Activated naive CD4-positive, alpha-beta T cell treated with anti-CD3 and anti-CD28 coated beads, Interleukin-2, amount 50 U/mL, for 16 hours (primary cell): ENCODE results near the gene RBMS3.

ENCODE experiments used
- DNase-seq: peaks from one replicate; pipeline ENCODE4 v3.0.0-alpha.2; 2020

Gene RBMS3

DNA sequence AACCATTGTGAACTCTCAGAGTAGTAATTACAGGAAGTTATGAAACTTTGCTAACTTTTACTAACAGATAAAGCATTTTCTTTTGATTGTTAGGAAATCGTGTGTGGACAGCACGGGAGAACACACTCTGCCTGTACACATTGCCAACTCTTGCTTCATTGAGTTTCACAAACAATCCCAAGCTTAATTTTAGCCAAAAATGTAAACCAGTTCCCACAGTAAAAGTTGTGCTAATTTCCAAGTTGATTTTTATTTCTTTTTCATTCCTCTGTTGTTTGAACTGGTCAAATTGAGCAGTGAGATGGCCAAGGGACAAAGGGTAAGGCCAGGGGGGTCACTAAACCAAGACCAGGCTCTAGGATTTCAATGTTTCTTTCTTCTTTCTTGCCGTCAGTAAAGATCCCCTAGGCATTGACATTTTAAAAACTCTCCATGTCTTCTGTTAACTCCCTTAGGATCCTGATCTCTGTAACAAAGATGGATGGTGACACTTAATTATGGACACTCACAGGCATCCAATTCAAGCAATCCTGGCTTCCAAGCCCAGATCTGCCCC lies 414.9 kb downstream of the RBMS3 start:
- DNase-seq = no peak

GRCh38 chr3:29696311-29696710 lies 415.4 kb downstream of the RBMS3 start:
- DNase-seq = no peak

DNA sequence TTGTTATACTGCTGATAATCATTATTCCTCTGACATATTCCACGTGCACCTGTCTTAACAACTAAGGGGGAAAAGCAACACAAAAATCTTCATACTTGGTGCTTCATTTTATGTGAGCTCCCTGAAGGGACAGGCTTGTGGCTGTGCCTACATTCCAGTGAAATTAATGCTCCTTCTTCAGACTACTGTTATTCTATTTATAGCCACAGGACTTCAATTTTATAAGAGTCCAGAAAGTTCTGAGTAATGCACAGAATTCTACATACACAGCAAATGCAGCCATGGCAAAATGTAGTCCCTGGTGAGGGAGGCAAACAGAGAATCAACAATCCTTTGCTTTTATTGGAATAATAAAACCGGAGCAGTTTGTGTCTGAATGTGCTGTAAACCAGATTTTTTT lies 417.1 kb downstream of the RBMS3 start:
- DNase-seq = no peak

DNA sequence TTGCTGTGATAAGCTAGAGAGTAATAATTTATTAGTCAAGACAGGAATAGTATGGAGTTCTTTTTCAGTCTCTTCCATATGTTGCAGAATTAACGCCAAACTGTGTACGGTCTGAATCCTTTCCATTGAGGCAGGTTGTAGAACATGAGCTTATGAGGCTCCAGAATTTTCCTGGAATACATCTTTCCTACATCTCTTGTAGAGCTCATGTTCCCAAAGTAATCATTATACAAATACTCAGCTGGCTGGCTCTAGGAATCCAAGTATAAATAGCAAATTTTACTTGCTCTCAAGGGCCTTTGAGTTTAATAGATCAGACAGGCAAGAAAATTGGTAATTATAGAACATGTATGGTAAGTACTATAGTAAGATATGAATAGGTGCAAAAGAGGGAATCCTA lies 419.4 kb downstream of the RBMS3 start:
- no peak for DNase-seq

GRCh38 chr3:29701326-29701983 lies 420.6 kb downstream of the RBMS3 start:
- DNase-seq = peak; percentile 7

DNA sequence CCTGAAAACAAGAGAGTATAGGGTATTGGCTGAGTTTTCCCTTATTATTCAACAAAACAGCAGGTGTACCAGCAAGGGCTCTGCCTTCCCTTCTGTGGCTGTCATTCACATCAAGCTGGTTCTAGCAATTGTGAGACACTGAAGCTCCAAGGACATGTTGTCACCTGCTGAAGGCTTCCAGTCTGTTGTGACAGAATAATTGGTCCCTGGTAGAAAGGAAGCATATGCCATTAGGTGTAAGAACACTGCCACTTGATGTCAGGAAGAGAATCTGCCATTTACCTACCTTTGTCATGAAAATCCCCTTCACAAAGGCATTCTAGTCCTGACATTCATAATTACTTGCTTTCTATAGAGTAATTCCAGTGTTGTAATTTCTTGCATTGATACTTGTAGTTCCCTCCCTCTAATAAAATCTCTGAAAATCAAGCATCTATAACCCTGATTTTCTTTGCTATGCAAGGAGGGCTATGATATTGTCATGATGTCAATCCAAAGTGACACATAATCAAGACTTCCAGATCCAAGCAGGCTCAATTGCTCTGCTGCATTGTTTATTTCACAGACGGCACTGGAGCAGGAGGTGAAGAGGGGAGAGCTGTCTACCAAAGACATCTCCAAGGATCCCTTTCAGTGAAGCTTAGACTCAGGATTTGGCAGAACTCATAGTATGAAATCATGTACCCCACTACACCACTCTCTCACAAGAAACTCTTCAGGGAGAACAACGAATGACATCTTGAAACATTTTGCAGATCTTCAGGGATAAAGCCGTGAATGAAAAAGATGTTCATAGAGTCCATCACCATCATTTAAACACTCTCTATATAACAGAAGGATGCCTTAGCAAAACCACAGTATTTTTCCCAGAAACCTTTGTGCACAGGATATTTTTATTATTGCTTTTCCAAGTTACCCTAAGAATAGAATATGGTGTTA lies 425.3 kb downstream of the RBMS3 start:
- no peak for DNase-seq

DNA sequence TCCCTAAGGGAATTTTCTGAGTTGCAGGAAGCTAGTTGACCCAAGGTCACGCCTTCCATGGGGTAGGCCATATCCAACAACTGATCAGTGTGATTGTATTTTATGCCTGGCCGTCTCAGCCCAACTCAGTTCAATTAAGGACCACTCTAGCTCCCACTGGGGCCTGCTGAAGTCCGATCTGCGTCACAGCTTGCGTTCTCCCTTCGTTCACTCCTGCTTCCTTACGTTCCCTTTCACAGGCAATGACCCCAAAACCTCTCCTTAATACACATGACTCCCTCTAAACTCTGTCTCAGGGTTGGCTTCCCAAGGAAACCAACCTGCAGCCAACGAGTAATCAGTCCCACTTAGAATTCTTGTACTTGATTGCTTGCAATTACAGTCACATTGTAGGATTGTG lies 428.0 kb downstream of the RBMS3 start:
- no peak for DNase-seq

- no peak for DNase-seq
Observed at GRCh38 chr3:29711255-29711771, 430.4 kb downstream of the RBMS3 start.

DNA sequence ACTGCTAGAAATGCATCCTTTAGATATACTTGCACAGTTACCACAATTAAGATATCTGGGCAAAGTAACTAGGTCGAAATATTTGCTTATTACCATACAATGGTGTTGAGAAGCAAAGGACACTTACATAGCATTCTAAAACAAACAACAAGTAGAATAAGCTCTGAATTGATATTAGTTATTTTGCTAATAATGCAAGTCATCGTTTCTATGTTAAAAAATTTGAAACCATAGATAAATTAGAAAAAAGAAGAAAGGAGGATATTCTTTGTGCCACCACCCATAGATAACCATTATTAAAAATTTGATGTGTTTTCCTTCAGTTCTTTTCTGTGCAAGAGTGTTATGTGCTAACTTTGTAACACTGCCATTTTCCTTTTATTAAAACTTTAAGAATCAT lies 435.3 kb downstream of the RBMS3 start:
- no peak for DNase-seq

DNA sequence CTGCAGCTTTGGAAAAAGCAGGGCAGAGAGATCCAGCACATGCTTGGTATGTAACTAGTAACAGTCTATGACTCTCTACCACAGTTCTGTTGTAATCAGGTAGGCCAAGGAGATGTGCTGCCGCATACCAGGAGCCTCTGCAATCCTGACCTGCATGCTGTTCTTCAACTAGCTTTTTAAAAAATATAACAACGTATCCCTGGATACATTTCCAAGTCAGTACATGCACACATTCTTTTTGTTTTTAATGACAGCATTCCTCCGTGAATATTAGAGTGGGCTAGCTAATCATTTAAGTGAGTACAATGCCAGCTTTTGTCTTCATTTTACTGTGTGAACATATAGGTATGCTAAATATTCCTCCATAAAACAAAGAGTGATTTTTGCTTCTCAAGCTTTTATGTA lies 437.8 kb downstream of the RBMS3 start:
- no peak for DNase-seq

- no peak for DNase-seq
Observed at GRCh38 chr3:29720665-29721064, 439.8 kb downstream of the RBMS3 start.

DNA sequence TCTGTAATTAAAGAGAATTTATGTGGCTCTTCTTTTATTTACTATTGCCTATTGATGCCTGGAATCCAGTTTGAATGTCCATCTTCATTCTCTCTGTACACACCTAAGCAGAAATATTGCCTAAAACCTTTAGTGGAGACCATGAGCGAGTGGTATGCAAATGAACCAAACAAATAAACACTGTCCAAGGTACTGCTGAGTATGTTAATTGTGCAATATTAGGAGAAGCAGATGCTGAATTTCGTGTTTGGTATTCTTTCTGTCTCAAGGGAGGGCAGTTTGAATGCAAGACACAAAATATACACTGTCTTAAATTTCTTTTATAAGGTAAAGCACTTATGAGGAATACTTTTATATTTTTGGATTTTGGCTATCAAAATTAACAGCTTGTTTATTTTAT lies 440.9 kb downstream of the RBMS3 start:
- DNase-seq = no peak

DNA sequence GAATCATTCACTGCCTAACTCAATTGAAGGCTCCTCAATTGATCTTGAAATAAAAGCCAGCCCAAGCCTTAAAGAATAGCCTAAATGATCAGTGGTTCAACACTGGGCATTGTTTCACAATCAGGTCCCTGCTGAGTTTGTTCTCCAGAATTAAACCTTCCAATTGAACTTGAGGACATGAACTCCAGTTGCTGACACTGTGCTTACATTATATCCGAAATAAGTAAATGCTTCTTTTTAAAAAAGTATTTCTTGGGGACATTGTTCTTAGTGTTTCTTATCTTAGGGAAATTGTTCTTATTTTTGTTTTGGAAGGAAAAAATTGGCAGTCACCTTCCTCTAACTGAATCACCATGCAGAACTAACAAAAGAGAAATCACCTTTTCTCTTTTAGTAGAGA lies 450.2 kb downstream of the RBMS3 start:
- DNase-seq = no peak

DNA sequence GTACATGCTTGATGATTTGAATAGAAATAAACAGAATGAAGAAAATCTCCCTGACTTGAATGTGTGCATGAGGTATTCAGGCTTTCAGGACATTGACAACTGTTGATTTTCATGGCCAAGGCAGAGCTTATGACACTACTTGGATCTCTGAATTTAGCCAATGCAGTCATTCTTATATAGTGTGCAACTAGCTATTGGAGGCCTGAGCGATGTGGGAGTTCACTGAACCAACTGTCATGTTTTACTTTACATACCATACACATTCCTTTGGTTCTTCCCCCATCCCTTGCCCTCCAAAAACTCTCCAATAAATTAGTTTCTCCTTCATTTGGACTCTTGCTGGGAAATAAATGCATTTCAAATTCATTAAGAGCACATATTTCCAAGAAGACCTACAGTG lies 460.4 kb downstream of the RBMS3 start:
- DNase-seq = no peak

DNA sequence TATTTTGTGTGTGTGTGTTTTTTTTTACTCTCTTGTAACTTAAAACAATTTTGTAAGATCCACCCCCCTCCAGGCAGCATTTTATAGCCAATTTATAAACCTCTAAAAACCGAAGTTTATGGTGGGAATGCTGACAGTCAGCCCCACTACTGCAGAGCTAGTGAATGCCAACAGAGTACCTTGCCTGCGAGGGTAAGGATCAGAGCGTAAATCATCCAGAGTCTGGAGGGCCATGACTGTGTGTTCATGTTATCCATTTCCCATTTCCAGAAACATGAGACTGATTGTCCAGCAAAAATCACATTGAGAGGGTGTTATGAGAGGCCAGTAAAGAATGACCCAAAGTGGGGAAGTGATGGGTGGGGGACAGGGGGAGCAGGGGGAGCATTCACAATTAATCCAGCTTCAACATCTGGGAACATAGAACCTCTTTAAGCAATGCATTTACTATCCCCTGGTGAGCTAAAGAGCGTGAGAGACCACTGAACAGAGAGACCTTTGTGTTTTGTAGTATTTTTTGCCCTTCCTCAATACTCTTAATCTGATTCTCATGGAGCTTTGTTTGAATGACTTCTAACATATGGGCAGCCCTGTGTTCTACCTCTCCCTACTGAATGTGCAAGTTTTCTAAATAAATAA lies 464.5 kb downstream of the RBMS3 start:
- no peak for DNase-seq

DNA sequence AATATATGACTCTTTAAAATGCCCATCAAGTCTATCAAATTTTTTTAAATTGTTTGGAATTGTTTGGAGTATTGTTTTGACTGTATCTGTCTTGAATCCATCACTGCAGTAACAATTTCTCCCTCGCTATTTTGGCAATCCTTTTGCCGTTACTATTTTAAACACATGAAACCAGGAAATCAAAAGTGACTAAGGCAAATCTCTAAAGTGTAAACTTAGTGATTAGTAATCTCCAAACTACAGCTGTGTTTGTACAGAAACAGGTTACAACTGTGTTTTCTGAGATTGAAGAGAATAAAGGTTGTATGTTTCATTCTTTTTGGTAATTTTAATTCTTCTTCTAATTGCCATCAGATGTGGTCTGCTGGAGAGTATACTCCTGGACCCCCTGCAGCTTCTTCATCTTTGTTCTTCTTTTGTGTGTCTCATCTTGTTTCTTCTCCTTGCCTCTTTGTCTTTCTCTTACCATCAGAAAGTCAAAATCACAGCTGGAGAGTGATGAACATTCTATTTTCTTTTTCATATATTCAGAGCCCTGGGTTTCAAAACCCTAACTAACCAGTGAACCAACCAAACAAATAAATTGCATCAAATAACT lies 465.4 kb downstream of the RBMS3 start:
- DNase-seq = no peak

DNA sequence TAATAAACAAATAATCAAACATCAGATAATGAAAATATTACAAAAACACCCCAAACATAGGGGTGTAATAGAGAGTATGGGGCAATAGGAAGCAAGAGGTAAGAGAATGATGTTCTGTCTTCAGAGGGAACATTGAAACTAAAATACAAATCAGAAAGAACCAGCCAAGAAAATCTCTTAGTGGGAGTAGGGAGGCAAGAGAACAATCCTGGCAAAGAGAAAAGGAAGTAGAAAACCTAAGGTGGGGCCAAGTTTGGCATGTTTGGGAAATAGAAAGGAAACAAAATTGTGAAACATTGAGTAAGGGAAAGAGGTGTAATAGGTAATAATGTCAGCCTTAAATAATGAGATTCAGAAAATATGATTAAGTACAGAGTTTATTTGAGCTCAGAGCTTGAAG lies 467.1 kb downstream of the RBMS3 start:
- no peak for DNase-seq

GRCh38 chr3:29751647-29752314 lies 470.9 kb downstream of the RBMS3 start:
- no peak for DNase-seq

- DNase-seq = no peak
Observed at GRCh38 chr3:29754346-29754745, 473.5 kb downstream of the RBMS3 start.

DNA sequence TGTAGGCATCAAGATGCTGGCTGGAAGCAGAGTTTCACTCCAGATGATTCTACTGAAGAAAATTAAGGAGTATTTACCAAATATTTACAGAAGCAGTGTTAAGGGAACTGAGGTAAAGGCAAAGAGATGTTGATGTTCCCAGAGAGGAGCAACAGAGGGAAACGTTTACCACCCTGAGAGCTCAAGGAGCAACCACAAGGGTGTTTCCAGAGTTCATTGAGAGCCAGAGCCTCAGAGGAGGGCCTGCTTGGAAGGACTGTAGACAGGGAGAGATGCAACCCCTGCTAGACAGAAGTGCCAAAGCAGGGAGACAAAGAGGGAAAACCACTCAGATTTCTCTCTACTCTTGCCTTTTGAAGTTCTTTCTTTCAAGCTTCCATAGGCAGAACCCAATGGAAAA lies 474.5 kb downstream of the RBMS3 start:
- no peak for DNase-seq

DNA sequence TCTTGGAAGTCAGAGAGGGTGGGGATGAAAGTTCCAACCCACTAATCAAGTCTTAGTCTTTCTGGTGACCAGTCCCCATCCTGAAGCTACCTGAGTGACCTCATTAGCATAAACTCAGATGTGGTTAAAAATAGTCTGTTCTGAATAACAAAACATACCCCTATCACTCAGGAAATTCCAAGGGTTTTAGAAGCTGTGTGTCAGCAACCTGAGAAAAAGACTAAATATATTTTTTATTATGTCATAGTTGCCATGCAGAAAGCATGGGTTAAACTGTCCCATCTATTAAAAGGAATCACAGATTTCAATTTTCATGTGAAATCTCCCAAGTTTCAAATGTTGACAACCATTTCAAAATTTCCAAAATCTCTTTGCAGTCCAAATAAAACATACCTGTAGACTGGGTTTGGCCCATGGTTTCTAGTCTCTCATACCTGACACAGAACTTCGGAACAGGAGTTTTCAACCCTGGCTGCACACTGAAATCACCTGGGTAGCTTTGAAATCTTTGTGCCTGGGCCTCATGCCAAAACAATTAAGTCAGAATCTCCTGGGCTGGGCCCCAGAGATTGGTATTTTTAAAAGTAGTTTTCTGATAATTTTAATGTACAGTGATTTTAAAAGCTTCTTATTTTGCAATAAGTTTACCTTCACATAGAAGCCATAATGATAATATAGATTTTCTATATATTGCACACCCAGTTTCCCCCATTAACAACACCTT lies 476.3 kb downstream of the RBMS3 start:
- no peak for DNase-seq

DNA sequence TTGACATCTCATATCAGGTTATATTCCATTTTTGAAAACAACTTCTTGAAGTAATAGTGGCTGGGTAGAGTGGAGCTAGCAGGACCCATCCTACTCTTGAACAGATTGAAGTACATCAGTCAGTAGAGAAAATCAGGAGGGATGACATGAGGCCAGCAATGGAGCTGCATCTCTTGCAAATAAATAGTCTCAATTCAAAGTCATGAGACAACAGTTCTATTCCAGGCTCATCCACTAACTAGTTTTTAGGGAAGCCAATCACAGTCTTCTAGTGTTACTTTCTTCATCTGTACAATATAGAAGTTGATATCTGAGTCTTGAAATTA lies 477.2 kb downstream of the RBMS3 start:
- DNase-seq = no peak
